ENCODE results near the gene KIF17.
"Not testable (repeated sequence)": the region's sequence is repeated elsewhere in the genome, so short reads cannot be mapped to it uniquely, and the experiment has no call there.

The KIF17 gene

DNA sequence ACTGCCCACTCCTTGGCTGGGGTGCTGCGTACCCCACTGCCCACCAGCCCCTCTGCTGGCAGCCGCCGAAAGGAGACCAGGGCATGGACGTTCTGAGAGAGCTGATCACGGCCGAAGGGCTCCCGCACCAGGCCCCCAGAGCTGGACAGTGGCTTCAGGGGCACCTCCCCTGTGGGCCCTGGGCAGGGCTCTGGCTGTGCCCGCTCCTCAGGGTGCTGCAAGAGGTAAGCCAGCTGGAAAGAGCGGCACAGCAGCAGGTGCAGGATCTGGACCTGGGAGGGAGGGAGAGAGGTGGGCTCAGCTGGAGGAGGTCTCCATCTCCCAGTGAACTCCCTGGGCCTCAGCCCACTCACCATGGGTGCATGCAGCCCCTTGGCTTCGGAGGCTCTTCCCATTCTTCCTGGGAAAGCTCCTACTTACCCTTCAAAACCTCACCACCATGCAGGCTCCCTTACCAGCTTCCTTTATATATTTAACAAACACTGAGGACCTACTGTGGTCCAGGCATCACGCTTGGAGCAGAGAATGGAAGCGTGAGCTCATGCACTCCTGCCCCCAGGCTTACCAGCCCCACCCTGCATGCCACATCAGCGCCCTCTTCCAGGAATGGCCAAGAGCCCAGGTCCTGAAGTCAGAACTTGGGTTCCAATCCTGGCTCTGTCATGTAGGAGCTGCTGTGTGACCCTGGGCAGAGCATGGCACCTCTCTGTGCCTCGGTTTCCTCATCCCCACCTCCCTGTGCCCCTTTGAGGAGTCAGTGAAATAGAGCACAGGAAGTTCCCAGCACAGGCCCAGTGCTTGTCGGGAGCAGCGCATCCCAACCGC lies 6.8 kb upstream of the KIF17 start:
- Histone ChIP-seq H3K9me3 (ENCODE audit: low read length) (no peaks in the 10 kb centered on the region), H3K36me3 (ENCODE audit: insufficient read depth, low read length) (no peaks in the 10 kb centered on the region), H3K4me3 (ENCODE audit: low read length) (no peak overlapping the region), H3K27me3 (ENCODE audit: insufficient read depth, low read length) (no peaks in the 10 kb centered on the region), H3K4me1 (ENCODE audit: insufficient read depth, low read length) (peaks cover 2% of the 10 kb centered on the region), H2AFZ (ENCODE audit: low read depth, low read length) (no peak overlapping the region)

DNA sequence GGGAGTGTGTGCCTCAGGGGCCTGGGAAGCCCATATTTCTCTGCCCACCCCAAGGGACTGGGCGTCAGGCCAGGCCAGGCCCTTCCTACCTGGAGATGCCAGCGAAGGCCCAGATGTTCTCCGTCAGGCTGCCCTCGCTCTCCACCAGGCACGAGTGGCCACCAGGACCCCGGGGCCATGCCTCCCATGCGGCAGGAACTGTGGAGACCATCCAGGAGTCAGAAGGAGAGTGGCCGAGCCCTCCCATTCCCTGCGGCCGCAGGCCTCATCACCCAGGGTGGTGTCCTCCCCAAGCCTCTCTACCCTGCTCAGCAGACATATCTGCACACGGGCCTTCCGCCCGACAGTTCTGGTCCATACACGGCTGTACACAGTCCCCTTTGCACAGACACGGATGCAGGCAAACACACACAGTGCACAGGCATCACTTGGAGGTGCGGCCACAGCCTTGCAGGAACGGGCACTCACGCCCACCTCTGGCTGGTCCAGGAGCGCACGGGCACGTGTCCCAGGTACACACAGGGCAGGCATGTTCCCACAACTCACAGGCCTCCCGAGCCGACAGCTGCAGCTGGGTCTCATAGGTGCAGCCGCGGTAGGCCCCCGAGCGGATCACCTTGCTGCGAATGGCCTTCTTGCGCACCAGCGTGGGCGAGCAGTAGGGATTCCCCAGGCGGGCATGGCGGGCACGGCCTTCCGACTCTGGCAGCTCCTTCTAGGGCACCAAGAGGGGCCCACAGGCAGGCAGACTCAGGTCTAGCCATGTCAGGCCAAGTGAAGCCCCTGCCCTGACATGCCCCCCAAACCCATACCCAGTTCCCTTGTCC lies 5.9 kb upstream of the KIF17 start:
- no peaks in the 10 kb centered on the region for H3K36me3 ChIP-seq (ENCODE audit: insufficient read depth, low read length)
- H3K4me1 ChIP-seq (ENCODE audit: insufficient read depth, low read length): no peaks in the 10 kb centered on the region
- H3K27me3 ChIP-seq (ENCODE audit: insufficient read depth, low read length): no peaks in the 10 kb centered on the region
- no peaks in the 10 kb centered on the region for H3K9me3 ChIP-seq (ENCODE audit: low read length)
- no peak overlapping the region for H2AFZ ChIP-seq (ENCODE audit: low read depth, low read length)
- no peak overlapping the region for H3K4me3 ChIP-seq (ENCODE audit: low read length)

DNA sequence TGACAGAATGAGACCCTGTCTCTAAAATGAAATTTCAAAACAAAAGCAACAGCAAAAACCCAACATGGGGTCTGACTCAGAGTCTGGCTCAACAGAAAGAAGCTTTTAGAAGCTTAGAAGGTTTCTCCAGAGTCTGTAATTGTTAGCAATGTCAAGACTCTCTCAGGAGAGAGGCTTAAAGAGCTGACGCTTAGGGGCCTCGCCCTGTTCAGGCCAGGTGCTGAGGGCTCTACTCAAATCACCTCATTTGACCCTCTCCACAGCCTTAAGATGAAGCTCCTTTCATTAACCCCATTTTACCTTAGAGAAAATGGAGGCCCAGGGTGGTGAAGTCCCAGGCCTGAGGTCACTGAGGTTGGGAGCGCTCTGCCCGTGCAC lies 5.3 kb upstream of the KIF17 start:
- H2AFZ ChIP-seq (ENCODE audit: low read depth, low read length): no peak overlapping the region
- no peak overlapping the region for H3K4me3 ChIP-seq (ENCODE audit: low read length)
- no peaks in the 10 kb centered on the region for H3K9me3 ChIP-seq (ENCODE audit: low read length)
- no peaks in the 10 kb centered on the region for H3K36me3 ChIP-seq (ENCODE audit: insufficient read depth, low read length)
- no peaks in the 10 kb centered on the region for H3K27me3 ChIP-seq (ENCODE audit: insufficient read depth, low read length)
- peaks cover under 1% of the 10 kb centered on the region for H3K4me1 ChIP-seq (ENCODE audit: insufficient read depth, low read length)

DNA sequence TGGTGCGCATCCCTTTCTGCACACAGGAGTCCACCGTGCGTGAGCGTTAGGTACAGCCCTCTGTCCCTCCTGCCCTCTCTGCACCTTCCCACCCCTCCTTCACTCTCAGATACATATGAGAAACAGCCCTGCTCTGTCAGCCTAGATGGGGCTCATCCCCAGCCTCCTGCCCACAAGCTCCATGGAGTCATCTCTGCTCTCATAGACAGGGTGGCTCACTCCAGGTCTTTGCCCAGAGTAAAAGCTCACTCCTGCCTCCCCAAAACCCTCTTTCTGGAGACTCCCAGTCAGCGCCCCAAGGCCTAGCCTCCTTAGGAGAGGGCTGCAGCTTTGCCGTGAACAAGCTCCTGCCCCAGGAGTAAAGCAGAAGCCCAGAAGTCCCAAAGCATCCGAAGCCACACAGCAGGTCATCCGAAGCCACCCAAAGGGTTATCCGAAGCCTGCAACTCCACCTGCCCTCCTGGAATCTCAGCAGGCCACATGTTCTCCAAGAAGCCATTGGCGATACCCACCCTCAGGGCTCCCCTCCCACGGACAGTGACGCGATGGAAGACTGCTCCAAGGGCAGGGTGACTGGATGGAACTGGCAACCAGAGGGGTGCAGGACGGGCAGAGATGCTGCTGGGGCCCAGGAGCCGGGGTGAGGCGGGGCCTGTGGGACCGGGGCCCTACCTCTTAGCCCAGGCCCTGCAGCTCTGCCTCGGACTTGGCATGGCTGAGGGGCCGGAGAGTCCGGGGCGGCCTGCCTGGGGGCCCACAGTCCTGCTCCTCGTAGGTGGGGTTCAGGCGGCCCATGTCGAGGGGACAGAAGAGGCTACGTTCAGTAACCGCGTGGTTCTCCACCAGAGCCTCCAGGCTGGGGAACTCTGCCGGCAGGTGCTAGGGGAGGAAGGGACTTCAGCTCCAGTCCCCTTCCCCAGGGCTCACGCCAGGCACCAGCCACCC lies 3.6 kb upstream of the KIF17 start:
- Histone ChIP-seq H3K4me3 (ENCODE audit: low read length) (no peak overlapping the region), H3K36me3 (ENCODE audit: insufficient read depth, low read length) (no peaks in the 10 kb centered on the region), H3K4me1 (ENCODE audit: insufficient read depth, low read length) (peaks cover 3% of the 10 kb centered on the region), H3K9me3 (ENCODE audit: low read length) (no peaks in the 10 kb centered on the region), H2AFZ (ENCODE audit: low read depth, low read length) (no peak overlapping the region), H3K27me3 (ENCODE audit: insufficient read depth, low read length) (no peaks in the 10 kb centered on the region)

DNA sequence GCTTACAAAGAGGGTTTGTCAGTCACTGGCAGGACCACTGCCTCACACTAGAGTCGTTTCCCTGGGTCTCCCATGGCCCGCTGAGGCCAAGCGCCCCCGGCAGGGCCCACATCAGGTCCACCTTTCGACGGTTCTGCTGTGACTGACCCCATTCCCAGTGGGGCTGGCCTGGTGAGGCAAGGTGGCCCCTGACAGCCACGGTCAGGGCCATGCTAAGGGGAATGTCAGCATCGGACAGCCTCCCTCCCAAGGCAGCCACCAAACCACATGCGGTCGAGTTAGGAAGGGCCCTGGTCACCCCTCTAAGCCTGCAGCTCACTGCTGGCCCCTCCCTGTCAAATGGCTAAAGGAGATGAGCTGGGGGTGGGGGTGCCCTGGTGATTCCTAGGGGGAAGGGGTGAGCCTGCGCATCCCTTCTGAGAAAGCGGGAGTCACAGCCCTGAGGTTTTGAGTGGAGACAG lies 2.9 kb upstream of the KIF17 start:
- H3K9me3 ChIP-seq (ENCODE audit: low read length): no peaks in the 10 kb centered on the region
- H2AFZ ChIP-seq (ENCODE audit: low read depth, low read length): no peak overlapping the region

DNA sequence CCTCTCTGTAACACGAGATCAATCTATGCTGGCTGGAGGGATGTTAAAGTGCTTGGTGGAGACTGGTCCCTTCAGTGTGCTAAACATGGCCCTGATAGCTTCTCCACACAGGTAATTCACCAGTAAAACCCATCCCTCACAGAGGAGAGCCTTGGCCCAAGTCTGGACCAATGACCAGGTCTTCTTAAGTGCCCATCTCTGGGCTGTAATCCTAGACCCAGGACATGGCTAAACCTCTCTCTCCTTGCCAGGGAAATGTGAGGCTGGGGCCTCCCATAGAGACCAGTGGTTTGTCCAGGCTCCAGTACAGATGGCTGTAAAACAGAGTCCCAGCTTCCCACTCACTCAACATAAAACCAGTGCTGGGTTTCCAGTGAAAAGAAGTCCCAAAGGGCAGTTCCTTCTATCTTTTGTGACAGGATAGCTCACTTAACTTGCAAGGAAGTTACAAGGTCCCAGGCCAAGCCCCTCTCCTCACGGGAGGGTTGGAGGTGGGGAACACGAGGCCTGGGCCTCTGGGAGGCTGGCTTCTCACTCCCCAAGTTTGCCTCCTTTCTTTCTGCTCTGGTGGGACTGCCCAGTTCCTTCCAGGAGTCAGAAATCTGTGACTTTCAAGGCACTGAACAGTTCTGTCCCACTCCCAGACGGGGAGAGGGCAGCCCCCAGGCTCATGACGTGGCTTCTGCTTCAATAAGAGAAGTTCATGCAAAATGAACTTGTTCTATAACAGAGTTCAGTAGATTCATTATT lies 2.2 kb upstream of the KIF17 start:
- Histone ChIP-seq H2AFZ (ENCODE audit: low read depth, low read length) (no peak overlapping the region), H3K36me3 (ENCODE audit: insufficient read depth, low read length) (no peaks in the 10 kb centered on the region), H3K9me3 (ENCODE audit: low read length) (no peaks in the 10 kb centered on the region), H3K4me1 (ENCODE audit: insufficient read depth, low read length) (peaks cover 3% of the 10 kb centered on the region), H3K27me3 (ENCODE audit: insufficient read depth, low read length) (no peaks in the 10 kb centered on the region), H3K4me3 (ENCODE audit: low read length) (no peak overlapping the region)

More for the DNA sequence above, 2.9 kb upstream of the KIF17 start:
- H3K27me3 ChIP-seq (ENCODE audit: insufficient read depth, low read length): no peaks in the 10 kb centered on the region
- no peak overlapping the region for H3K4me3 ChIP-seq (ENCODE audit: low read length)
- no peaks in the 10 kb centered on the region for H3K36me3 ChIP-seq (ENCODE audit: insufficient read depth, low read length)
- peaks cover 3% of the 10 kb centered on the region for H3K4me1 ChIP-seq (ENCODE audit: insufficient read depth, low read length)

DNA sequence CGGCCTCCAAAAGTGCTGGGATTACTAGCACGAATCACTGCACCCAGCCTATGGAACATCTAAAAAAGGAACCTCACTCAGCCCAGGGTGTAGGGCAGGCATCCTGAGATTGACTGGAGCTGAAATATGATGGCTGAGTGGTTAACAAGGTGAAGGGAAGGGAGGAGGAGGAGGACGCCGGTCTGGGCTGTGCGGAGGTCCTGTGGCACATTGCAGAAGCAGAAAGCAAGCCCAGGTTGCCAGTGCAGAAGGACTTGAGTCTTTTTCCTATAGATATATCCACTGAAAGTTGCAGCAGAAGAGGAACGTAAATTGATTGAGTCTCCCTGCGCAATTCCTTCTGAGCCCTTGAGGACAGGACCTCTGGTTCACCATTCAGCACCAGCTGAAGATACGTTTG lies 1.5 kb upstream of the KIF17 start:
- no peak overlapping the region for H3K4me3 ChIP-seq (ENCODE audit: low read length)
- no peaks in the 10 kb centered on the region for H3K36me3 ChIP-seq (ENCODE audit: insufficient read depth, low read length)
- no peak overlapping the region for H2AFZ ChIP-seq (ENCODE audit: low read depth, low read length)
- H3K9me3 ChIP-seq (ENCODE audit: low read length): no peaks in the 10 kb centered on the region
- no peaks in the 10 kb centered on the region for H3K27me3 ChIP-seq (ENCODE audit: insufficient read depth, low read length)
- H3K4me1 ChIP-seq (ENCODE audit: insufficient read depth, low read length): peaks cover 3% of the 10 kb centered on the region

DNA sequence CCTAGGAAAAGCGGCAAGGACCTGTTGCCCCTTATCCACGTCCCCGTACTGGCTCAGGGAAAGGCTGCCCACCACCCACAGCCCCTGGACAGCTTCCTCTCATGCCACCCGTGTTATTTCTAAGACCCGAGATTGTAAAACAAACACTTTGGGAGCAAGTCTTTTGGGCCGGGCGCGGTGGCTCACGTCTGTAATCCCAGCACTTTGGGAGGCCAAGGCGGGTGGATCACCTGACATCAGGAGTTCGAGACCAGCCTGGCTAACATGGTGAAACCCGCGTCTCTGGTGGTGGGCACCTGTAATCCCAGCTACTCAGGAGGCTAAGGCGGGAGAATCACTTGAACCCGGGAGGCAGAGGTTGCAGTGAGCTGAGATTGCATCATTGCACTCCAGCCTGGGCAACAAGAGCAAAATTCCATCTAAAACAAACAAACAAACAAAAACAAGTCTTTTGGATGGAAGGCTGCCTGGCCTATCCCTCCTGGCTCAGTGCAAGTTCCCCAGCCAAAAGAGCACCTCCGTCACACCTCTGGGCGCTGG lies 606 bp upstream of the KIF17 start:
- H3K4me1 ChIP-seq (ENCODE audit: insufficient read depth, low read length); H3K4me3 ChIP-seq (ENCODE audit: low read length); H3K27me3 ChIP-seq (ENCODE audit: insufficient read depth, low read length); H3K9me3 ChIP-seq (ENCODE audit: low read length); H3K36me3 ChIP-seq (ENCODE audit: insufficient read depth, low read length); H2AFZ ChIP-seq (ENCODE audit: low read depth, low read length): not testable (repeated sequence)

DNA sequence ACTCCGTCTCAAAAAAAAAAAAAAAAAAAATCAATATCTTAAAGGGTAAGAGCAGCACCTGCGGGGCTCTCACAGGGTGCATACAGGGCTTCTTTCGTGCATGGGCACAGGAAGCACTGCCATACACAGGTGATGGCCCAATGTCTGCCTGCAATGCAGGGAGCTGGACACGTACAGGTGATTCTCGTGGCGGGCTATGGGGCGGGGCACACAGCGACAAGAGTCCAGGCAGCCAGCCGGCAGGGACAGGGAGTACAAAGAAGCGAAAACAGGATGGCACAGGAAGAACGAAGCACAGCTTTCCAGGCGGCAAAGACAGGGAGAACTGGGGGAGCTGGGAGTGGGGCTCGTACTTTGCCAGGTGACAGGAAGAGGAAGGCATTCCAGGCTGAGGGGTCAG lies 1.6 kb downstream of the KIF17 start:
- Histone ChIP-seq H2AFZ (ENCODE audit: low read depth, low read length) (no peak overlapping the region), H3K4me3 (ENCODE audit: low read length) (no peak overlapping the region), H3K9me3 (ENCODE audit: low read length) (no peaks in the 10 kb centered on the region), H3K27me3 (ENCODE audit: insufficient read depth, low read length) (no peaks in the 10 kb centered on the region), H3K4me1 (ENCODE audit: insufficient read depth, low read length) (peaks cover 14% of the 10 kb centered on the region), H3K36me3 (ENCODE audit: insufficient read depth, low read length) (no peaks in the 10 kb centered on the region)

DNA sequence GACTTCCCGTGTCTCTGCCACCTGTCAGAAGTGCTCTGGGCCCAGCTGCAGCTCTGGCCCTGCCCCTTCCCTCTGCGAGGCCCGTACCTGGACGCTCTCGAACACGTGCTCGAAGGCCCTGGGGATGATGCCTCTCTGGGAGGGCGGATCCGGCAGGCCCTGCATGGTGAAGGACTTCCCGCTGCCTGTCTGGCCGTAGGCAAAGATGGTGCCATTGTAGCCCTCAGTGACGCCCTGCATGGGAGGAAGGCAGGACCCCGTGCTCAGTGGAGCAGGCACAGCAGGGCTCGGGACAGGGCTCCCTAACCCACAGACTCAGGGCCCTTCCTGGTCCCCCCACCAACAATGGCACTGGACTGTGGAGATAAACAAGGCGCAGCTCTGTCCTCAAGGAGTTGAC lies 2.4 kb downstream of the KIF17 start:
- Histone ChIP-seq H3K9me3 (ENCODE audit: low read length) (no peaks in the 10 kb centered on the region), H3K4me1 (ENCODE audit: insufficient read depth, low read length) (peaks cover 22% of the 10 kb centered on the region), H3K27me3 (ENCODE audit: insufficient read depth, low read length) (no peaks in the 10 kb centered on the region), H3K36me3 (ENCODE audit: insufficient read depth, low read length) (no peaks in the 10 kb centered on the region), H2AFZ (ENCODE audit: low read depth, low read length) (no peak overlapping the region), H3K4me3 (ENCODE audit: low read length) (no peak overlapping the region)

DNA sequence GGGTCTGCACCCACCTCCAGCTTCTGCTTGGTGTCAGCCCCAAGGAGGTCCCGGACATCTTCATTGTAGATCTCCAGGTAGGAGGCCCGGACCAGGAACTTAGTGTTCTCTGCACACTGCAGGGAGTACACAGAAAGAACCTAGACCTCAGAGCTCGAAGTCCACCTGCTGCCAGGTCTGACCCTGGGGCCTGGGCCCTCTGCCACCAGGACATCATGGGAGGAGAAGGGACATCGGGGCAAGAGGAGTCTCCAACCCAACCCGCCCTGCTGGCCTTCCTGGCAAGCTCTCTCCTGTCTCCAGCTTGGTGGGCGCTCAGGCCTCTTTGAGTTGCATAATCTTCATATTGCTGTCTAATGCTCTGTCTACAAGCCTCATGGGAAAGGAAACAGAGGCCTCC lies 4.4 kb downstream of the KIF17 start:
- no peak overlapping the region for H2AFZ ChIP-seq (ENCODE audit: low read depth, low read length)
- no peaks in the 10 kb centered on the region for H3K36me3 ChIP-seq (ENCODE audit: insufficient read depth, low read length)
- H3K27me3 ChIP-seq (ENCODE audit: insufficient read depth, low read length): no peaks in the 10 kb centered on the region
- no peak overlapping the region for H3K4me3 ChIP-seq (ENCODE audit: low read length)
- peaks cover 28% of the 10 kb centered on the region for H3K4me1 ChIP-seq (ENCODE audit: insufficient read depth, low read length)
- no peaks in the 10 kb centered on the region for H3K9me3 ChIP-seq (ENCODE audit: low read length)

DNA sequence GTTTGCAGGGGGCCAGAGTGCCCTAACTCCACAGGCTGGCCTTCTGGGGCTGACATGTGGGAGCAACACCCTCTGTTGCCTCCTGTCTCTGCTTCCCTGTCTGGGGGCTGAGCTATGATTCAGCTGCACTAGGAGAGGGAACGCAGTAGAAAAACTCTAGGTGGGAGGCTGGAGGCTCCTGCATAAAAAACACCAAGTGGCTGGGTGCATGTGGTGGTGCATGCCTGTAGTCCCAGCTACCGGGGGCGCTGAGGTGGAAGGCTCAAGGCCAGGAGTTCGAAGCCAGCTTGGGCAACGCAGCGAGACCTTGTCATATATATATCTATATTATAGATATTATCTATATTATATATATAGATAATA lies 5.6 kb downstream of the KIF17 start:
- no peaks in the 10 kb centered on the region for H3K9me3 ChIP-seq (ENCODE audit: low read length)
- H3K4me1 ChIP-seq (ENCODE audit: insufficient read depth, low read length): peaks cover 25% of the 10 kb centered on the region
- H3K36me3 ChIP-seq (ENCODE audit: insufficient read depth, low read length): no peaks in the 10 kb centered on the region
- no peak overlapping the region for H3K4me3 ChIP-seq (ENCODE audit: low read length)
- no peak overlapping the region for H2AFZ ChIP-seq (ENCODE audit: low read depth, low read length)
- H3K27me3 ChIP-seq (ENCODE audit: insufficient read depth, low read length): no peaks in the 10 kb centered on the region

All from neuron (in vitro differentiated cells).